Type B pancreatic cell (in vitro differentiated cells): ENCODE data around the gene TTC36. TPM values are rescaled to one million over a fixed set of nuclear protein-coding genes. Genes with fewer than 3 reads are reported as not detected.
A peak's percentile ranks its signal among the peaks of the same experiment; 100 is the strongest.

Experiments used
- DNase-seq: peaks from one replicate; pipeline ENCODE4 v3.0.0; 2021; ENCODE audit warnings: mixed read lengths; ENCODE audit not compliant: unreplicated experiment; ENCODE audit errors: extremely low spot score
- H3K27ac Mint-ChIP-seq: 2 replicates; pipeline ENCODE4 v1.8.0; 2021; ENCODE audit warnings: mild to moderate bottlenecking, mixed read lengths
- H3K27me3 Mint-ChIP-seq: 2 replicates; pipeline ENCODE4 v1.8.0; 2021; ENCODE audit warnings: mixed read lengths
- H3K36me3 Mint-ChIP-seq: 2 replicates; pipeline ENCODE4 v1.8.0; 2021; ENCODE audit warnings: mixed read lengths
- H3K4me1 Mint-ChIP-seq: one replicate; pipeline ENCODE4 v1.8.0; 2021; ENCODE audit warnings: mixed read lengths; ENCODE audit not compliant: unreplicated experiment
- H3K4me3 Mint-ChIP-seq: 2 replicates; pipeline ENCODE4 v1.8.0; 2021; ENCODE audit warnings: mild to moderate bottlenecking, mixed read lengths
- H3K9me3 Mint-ChIP-seq: 2 replicates; pipeline ENCODE4 v1.8.0; 2021; ENCODE audit warnings: mixed read lengths
- total RNA-seq: library from RNA; stranded (reverse); gene quantifications from 2 replicates; pipeline ENCODE4 v1.2.1, GENCODE V29; 2021; ENCODE audit warnings: low replicate concordance
- TF ChIP-seq, protein P1 (sequence below): fragments of 200-600 bp; sonication (generic); conservative IDR thresholded peaks from 2 replicates; pipeline ENCODE4 v1.5.0; 2021; ENCODE audit warnings: antibody characterized with exemption, mild to moderate bottlenecking

The TTC36 gene
- total RNA-seq, 1 donor from 2014 or later, result 1.6 TPM

DNA sequence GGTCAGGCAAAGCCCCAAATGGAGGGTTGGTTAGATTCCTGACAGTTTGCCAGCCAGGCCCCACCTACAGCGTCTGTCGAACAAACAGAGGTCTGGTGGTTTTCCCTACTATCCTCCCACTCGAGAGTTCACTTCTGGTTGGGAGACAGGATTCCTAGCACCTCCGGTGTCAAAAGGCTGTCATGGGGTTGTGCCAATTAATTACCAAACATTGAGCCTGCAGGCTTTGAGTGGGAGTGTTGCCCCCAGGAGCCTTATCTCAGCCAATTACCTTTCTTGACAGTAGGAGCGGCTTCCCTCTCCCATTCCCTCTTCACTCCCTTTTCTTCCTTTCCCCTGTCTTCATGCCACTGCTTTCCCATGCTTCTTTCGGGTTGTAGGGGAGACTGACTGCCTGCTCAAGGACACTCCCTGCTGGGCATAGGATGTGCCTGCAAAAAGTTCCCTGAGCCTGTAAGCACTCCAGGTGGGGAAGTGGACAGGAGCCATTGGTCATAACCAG, 4.7 kb upstream of the TTC36 start:
- DNase-seq, result no peak
- Mint-ChIP-seq H3K4me3 (no peak overlapping the region), H3K4me1 (no peaks in the 10 kb centered on the region), H3K9me3 (no peaks in the 10 kb centered on the region), H3K36me3 (peaks cover 24% of the 10 kb centered on the region), H3K27ac (peak overlapping the region; percentile 44), H3K27me3 (no peaks in the 10 kb centered on the region)
- TF ChIP-seq, protein P1, sequence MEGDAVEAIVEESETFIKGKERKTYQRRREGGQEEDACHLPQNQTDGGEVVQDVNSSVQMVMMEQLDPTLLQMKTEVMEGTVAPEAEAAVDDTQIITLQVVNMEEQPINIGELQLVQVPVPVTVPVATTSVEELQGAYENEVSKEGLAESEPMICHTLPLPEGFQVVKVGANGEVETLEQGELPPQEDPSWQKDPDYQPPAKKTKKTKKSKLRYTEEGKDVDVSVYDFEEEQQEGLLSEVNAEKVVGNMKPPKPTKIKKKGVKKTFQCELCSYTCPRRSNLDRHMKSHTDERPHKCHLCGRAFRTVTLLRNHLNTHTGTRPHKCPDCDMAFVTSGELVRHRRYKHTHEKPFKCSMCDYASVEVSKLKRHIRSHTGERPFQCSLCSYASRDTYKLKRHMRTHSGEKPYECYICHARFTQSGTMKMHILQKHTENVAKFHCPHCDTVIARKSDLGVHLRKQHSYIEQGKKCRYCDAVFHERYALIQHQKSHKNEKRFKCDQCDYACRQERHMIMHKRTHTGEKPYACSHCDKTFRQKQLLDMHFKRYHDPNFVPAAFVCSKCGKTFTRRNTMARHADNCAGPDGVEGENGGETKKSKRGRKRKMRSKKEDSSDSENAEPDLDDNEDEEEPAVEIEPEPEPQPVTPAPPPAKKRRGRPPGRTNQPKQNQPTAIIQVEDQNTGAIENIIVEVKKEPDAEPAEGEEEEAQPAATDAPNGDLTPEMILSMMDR, result peak; percentile 56

DNA sequence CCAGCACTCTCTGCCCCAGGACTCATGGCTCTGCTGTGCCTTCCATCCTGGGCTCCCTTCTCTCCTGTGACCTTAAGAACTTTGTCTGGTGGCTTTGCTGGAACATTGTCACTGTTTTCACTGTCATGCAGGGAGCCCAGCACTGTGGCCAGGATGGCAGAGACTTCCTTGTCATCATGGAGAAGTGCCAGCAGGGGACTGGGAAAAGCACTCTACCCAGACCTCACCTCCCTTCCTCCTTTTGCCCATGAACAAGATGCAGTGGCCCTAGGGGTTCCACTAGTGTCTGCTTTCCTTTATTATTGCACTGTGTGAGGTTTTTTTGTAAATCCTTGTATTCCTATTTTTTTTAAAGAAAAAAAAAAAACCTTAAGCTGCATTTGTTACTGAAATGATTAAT, 2.9 kb upstream of the TTC36 start:
- Mint-ChIP-seq H3K9me3 (no peaks in the 10 kb centered on the region), H3K4me3 (no peak overlapping the region), H3K36me3 (peaks cover 24% of the 10 kb centered on the region), H3K27me3 (no peaks in the 10 kb centered on the region), H3K27ac (no peak overlapping the region), H3K4me1 (peaks cover 8% of the 10 kb centered on the region)
- no peak for DNase-seq
- TF ChIP-seq, protein P1, result no peak

DNA sequence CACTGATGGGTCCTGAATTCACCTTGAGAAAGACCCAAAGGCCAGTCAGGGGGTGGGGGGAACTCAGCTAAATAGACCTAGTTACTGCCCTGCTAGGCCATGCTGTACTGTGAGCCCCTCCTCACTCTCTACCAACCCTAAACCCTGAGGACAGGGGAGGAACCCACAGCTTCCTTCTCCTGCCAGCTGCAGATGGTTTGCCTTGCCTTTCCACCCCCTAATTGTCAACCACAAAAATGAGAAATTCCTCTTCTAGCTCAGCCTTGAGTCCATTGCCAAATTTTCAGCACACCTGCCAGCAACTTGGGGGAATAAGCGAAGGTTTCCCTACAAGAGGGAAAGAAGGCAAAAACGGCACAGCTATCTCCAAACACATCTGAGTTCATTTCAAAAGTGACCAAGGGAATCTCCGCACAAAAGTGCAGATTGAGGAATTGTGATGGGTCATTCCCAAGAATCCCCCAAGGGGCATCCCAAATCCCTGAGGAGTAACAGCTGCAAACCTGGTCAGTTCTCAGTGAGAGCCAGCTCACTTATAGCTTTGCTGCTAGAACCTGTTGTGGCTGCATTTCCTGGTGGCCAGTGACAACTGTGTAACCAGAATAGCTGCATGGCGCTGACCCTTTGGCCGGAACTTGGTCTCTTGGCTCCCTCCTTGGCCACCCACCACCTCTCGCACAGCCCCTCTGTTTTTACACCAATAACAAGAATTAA, 2.4 kb upstream of the TTC36 start:
- no peak overlapping the region for H3K27ac Mint-ChIP-seq
- TF ChIP-seq, protein P1, result no peak
- H3K4me3 Mint-ChIP-seq, result no peak overlapping the region
- no peaks in the 10 kb centered on the region for H3K27me3 Mint-ChIP-seq
- H3K36me3 Mint-ChIP-seq, result peaks cover 22% of the 10 kb centered on the region
- no peak for DNase-seq
- H3K9me3 Mint-ChIP-seq, result no peaks in the 10 kb centered on the region
- H3K4me1 Mint-ChIP-seq, result peaks cover 13% of the 10 kb centered on the region

DNA sequence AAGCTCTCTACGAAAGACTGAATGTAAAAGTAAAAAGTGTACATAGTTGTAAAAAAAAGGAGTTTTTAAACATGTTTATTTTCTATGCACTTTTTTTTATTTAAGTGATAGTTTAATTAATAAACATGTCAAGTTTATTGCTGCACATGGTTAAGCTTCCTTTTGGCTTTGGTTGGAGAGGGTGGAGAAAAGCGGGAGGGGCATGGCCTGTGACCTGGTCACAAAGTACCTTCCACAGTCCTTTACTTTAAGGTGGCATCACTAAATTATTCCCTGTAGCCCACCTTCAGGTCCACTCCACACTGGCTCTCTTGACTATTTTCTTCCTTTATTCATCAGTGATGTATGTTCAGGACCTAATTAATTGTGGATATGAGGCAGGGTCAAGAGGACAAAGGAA, 586 bp upstream of the TTC36 start:
- H3K27ac Mint-ChIP-seq, result no peak overlapping the region
- no peak overlapping the region for H3K4me3 Mint-ChIP-seq
- H3K9me3 Mint-ChIP-seq, result no peaks in the 10 kb centered on the region
- TF ChIP-seq, protein P1, result no peak
- H3K27me3 Mint-ChIP-seq, result no peaks in the 10 kb centered on the region
- peaks cover 16% of the 10 kb centered on the region for H3K36me3 Mint-ChIP-seq
- DNase-seq, result no peak
- H3K4me1 Mint-ChIP-seq, result peaks cover 17% of the 10 kb centered on the region

DNA sequence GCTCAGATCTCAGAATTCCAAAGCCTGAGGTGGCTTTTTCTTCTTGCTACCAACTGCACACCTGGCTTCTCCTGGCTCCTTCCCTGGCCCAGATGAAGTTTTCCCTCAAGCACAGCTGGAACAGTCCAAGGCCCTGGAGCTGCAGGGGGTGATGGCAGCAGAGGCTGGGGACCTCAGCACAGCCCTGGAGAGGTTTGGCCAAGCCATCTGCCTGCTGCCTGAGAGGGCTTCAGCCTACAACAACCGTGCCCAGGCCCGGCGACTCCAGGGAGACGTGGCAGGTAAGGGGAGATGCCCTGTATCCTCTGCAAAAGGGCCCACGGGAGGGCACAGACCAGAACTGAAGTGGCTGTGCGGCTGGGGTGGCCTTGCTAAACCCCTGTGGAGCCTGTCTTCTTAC, 1.2 kb downstream of the TTC36 start:
- TF ChIP-seq, protein P1, result no peak
- H3K4me3 Mint-ChIP-seq, result peak overlapping the region; percentile 93
- no peak overlapping the region for H3K27ac Mint-ChIP-seq
- H3K9me3 Mint-ChIP-seq, result no peaks in the 10 kb centered on the region
- peaks cover 17% of the 10 kb centered on the region for H3K4me1 Mint-ChIP-seq
- no peak for DNase-seq
- no peaks in the 10 kb centered on the region for H3K27me3 Mint-ChIP-seq
- H3K36me3 Mint-ChIP-seq, result peaks cover 9% of the 10 kb centered on the region
